ENCODE measurements around the gene SEC14L3. TPM values are rescaled to one million over a fixed set of nuclear protein-coding genes. Genes with fewer than 3 reads are reported as not detected.

The SEC14L3 gene
- total RNA-seq, 4 donors from 2014 or later = not detected

GRCh38 chr22:30426388-30427353, 45.1 kb downstream of the SEC14L3 start:
- TF ChIP-seq, protein P1, sequence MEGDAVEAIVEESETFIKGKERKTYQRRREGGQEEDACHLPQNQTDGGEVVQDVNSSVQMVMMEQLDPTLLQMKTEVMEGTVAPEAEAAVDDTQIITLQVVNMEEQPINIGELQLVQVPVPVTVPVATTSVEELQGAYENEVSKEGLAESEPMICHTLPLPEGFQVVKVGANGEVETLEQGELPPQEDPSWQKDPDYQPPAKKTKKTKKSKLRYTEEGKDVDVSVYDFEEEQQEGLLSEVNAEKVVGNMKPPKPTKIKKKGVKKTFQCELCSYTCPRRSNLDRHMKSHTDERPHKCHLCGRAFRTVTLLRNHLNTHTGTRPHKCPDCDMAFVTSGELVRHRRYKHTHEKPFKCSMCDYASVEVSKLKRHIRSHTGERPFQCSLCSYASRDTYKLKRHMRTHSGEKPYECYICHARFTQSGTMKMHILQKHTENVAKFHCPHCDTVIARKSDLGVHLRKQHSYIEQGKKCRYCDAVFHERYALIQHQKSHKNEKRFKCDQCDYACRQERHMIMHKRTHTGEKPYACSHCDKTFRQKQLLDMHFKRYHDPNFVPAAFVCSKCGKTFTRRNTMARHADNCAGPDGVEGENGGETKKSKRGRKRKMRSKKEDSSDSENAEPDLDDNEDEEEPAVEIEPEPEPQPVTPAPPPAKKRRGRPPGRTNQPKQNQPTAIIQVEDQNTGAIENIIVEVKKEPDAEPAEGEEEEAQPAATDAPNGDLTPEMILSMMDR (IDR thresholded peaks at IDR 0.05; ENCODE audit: low read depth) = no peak

- TF ChIP-seq, protein P1 (IDR thresholded peaks at IDR 0.05; ENCODE audit: low read depth) = no peak
Measured at GRCh38 chr22:30425616-30426387, 46.0 kb downstream of the SEC14L3 start, which contains the start of gene MTFP1. Gene MTFP1 (plus strand): TSS chr22:30425768. CDS start chr22:30425880, 112 bp downstream.

DNA sequence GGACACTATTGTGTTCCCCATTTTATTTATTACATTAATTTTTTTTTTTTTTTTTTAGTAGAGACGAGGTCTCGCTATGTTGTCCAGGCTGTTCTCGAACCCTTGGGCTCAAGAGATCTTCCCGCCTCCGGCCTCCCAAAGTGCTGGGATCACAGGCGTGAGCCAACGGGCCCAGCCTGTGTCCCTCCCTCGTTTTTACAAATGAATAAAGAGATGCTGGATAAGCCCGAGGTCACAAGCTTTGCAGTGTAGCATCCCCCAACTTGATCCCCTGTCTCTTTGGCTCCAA, 46.5 kb downstream of the SEC14L3 start:
- TF ChIP-seq, protein P1 (IDR thresholded peaks at IDR 0.05; ENCODE audit: low read depth) = no peak

DNA sequence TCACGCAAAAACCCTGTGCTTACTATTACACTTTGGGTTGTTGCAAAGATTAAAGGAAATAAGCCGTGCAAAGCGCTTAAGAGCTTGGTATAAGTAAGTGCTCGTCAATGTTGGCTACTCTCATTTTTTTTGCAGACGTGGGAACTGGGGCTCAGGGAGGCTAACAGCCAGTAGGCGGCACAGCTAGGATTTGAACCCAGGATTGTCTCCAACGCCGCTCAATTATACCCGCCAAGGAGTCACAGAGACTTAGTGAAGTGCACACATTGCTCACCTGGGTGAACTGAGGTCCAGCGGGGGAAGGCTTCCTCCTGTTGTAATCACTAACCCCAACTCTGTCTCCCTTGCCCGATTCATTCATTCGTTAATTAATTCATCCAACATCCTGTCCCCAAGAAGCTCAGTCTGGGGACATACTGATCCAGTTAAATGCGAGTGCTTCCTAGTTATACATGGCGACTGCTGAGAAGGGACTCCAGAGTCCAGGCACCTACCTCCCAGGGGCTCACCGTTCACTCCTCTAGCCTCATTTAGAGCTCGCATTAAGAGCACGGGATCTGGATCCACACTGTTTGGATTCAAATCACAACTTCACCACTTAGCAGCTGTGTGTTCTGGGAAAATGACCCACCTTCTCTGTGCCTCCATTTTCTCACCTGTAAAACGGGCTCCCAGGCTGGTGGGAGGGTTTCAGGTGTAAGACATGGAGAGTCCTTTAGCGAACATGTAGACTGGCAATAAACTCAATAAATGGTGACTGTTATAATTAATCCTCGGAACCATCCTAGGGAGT, 47.1 kb downstream of the SEC14L3 start:
- TF ChIP-seq, protein P1 (IDR thresholded peaks at IDR 0.05; ENCODE audit: low read depth) = no peak

DNA sequence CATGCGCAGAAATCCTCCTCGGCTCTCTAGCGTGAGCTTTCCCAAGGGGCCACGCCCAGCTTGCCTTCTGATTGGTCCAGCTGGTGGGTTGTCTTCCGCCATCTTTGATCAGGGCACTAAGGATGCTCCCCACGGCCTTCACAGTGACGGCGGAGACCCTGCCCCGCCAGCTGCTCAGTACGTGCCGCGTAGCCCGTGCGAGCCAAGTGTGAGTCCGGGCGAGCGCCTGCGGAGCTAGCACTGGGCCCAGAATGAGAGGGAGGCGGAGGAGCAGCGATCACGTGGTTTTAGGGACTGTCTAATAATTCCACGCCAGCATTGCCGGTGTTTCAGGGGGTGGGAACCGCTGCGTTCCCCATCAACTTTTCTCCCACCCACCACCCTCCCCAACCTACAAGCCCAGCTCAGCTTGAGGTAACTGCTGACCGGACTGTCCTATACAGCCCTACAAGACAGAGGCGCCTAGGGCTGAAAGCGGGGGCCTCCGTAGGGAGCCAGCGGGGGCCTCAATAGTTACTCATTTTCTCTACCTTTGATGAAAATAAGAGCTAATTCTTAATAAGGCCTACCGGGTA, 47.8 kb downstream of the SEC14L3 start:
- TF ChIP-seq, protein P1 (IDR thresholded peaks at IDR 0.05; ENCODE audit: low read depth) = no peak

- TF ChIP-seq, protein P1 (IDR thresholded peaks at IDR 0.05; ENCODE audit: low read depth) = no peak
Measured at GRCh38 chr22:30423301-30423958, 48.4 kb downstream of the SEC14L3 start.
